NCI-H510A (cell line): Measurements from ENCODE around the gene DPP6.
"Not testable (repeated sequence)": the region's sequence is repeated elsewhere in the genome, so short reads cannot be mapped to it uniquely, and the experiment has no call there.

Experiments used
- DNase-seq: peaks from one replicate; lab custom pipeline; 2025; lab: John Stamatoyannopoulos, UW

The DPP6 gene

DNA sequence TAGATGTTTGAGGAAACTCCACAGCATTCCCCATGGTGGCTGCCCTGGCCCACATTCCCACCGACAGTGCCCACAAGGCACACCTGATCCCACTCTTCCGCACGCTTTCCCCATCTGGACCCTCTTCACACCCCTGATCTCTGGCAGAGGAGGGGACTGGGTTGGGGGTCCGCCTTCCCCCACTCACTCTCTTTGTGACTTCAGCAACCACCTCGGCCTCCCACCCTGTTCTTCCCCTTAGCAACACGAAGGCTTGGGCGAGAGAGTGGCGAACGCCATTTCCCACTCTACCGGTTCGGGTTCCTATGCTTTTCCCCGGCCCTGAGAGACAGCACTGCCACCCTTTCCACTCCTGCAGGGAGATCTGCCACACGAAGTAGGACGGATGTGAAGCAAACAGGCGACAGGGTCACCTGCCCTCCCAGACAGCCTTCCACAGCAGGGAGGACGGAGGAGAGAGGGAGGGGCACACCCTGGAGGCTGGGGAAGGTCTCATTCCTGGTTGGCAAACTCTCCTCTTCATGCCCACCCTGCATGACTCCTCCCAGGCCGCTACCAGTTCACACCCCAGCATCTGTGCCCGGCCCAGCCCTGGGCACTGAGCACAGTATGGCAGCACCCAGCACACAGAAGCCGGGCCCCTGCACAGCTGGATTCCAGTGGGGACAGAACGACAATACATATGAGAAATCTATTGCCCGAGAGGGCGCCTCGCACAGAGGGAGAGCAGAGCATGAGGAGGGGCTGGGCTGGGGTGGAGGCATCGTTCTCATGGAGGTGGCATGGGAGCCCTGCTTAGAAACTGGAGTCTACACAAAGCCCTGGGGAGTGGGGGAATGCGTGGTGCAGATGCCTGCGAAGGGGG, 857.3 kb downstream of the DPP6 start:
- DNase-seq = no peak

DNA sequence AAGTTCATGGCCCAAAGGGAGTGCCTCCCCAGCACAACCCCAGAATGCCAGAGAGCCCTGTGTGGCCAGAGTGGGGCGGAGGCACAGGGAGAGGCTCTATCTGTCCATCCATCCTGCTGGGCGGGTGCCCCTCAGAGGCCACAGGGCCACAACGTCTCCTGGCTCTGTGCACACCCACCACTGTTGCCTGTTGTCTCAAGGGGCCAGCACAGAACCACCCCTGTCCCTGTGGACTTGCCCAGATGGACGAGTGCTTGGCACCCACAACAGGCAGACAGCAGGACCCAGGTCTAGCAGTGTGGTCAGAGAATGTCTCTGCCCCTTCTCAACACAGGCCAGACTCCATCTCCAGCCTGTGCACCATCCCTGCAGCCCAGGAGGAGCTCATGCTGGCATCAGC, 857.9 kb downstream of the DPP6 start:
- no peak for DNase-seq

DNA sequence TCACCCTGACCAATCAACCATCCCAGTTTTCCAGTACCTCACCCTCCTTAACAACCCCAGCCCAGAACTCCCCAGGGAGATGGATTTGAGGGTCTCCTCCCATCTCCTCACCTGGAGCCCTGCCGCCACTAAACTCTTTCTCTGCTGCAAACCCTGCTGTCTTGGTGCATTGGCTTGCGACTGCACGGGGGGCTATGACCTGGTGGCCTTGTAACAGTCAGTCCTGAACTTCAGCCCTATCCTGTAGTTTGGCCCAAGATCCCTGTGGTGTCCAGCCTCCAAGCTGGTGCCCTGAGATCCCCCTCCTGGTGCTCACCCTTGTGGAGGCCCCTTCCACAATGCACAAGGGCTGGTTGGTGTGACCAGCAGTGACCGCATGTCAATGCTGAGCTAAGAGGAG, 858.8 kb downstream of the DPP6 start:
- no peak for DNase-seq

DNA sequence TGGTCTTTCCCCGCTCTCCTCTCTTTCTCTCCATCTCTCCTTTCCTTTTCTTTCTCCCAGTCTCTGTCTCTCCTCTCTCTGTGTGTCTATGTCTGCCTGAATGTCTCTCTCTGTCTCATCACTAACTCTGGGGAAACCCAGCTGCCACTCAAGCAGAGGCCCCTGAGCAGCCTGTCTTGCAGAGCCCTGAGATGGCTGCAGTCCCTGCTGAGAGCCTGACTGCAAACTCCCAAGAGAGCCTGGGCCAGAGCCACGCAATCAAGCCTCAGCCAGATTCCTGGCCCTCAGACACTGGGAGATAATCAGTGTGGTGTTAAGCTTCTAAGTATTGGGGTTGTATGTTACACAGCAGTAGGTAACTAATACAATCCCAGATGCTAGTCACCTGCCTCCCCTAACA, 859.2 kb downstream of the DPP6 start:
- DNase-seq = no peak

DNA sequence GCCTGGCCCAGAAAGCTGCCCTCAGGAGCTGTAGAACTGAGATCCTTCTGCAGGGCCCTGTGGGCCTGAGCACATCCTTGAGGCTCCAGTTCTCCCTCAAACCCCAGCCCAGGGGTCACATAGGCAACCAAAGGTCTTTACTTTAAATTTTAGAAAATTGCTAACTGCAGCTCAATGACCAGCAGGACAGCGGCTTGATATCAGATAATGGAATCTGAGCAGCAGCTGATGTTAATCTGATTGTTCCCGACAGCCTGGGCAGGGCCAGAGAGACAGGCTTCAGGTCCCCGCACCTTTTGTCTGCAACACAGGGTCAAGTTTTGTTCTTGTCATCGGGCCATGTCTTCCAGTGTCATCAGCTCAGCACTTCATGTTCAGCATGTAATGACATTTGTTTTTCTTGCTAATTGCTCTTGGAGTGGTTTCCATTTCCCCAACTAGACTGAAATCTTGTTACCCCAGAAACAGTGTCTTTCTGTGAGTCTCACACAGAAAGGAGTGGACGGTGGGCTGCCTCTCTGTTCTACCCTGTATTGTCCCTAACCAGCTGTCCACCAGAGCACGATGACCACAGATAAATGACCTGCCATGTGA, 859.8 kb downstream of the DPP6 start:
- DNase-seq = no peak

DNA sequence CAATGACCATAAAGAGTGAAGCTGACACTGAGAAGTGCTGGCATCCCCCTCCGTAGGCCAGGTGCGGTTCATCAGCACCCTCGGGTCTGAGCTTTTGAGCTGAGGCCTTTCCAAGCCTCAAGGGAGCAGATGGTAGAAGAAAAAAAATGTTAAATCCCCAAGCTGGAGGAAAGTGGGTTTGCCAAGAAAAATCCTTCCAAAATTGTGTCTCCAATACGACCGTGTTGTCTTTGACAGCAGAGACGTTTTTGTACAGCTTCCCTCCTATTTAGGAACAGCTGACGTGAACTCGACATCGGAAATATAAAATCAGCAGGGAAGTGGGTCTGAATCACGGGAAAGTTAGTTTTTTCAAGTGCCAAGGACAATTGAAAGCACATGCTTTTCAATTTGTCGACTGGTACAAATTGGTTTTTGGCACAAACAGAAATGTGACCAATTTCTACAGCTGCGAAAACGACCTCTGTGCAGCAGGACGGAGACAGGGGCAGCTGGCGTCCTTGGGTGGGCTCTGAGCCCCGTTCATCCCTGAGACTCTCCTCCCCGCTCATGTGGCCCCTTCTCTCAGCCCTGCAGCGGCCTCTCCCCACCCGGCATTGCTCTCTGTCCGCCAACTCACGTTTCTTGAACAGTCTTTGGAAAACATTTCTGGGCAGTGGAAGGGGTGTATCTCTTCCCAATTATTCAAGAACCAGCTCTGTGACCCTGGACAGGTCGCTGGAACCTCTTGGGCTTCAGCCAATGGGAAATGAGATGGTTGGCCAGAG, 860.9 kb downstream of the DPP6 start:
- DNase-seq = no peak

DNA sequence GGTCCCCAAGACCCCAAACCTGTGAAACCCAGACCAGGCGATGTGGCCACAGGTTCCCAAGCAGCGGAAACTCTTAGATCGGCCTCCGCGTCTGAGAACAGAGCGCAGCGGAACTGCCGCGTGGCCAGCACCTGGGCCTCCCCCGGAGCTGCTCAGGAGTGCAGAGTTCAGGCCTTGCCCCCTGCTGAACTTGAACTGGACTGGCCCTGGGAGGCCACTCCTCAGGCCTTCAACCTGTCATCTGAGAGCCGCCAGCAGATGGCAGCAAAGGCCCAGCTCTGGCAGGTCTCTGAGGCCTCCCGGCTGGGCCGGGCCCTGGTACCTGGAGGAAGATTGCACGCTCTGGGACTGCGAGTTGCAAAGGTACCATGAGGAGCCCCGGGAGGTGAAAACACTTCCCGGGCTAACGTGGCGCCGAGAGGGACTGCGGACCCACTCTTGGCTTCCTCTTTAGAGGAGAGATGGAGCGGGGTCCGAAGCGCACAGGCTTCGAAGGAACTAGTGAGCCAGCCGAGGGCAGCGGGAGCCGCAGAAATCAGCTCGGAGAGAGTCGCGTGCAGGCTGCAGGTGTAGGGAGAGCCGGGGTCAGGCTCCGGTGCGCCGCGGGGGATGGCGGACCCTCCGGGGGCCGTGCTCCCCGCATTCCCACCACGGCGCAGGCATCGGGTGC, 861.6 kb downstream of the DPP6 start:
- DNase-seq = peak; percentile 32

DNA sequence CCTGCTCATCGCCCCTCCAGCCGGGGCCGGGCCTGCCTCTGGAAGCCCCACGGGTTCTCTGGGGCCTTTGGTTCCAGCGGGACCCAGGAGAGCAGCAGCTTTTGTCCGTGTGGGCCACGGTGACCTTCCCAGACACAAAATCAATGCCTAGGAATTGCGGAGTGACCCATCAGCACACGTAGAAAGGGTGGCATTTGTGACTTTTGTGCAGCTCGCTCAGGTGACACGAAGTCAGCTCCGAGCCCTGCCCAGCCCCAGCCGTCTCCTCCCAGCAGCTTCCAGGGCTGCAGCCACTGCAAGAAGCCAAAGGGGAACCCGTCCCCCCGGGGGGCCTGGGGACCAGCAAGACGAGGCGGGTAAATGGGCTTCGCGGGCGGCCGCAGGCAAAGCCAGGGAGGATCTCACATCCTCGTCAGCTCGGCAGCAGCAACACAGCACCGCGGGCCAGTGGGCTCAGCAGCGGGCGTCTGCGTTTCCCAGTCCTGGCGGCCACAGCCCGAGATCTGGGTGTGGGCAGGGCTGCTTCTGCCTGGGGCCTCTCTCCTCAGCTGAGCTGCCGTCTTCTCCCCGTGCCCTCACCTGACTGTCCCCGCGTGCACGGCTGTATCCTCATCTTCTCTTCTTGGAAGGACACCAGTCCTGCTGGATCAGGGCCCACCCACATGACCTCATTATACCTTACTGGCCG, 862.3 kb downstream of the DPP6 start:
- no peak for DNase-seq

DNA sequence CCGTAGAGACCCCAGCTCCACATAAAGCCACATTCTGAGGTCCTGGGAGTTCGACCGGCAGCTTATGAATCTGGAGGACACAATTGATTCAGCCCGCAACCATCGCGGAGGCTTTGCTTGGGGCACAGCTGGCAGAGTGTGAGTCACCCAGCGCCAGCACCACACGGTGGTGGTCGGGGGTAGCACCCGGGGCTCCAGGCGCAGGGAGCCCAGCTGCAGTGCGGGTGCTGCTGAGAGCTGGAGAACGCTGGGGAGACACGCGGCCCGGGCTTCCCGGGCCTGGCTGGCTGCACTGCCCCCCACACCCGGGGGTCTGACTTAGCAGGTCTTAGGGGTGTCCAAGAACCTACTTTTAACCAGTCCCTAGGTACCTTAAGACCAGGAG, 862.8 kb downstream of the DPP6 start:
- no peak for DNase-seq

DNA sequence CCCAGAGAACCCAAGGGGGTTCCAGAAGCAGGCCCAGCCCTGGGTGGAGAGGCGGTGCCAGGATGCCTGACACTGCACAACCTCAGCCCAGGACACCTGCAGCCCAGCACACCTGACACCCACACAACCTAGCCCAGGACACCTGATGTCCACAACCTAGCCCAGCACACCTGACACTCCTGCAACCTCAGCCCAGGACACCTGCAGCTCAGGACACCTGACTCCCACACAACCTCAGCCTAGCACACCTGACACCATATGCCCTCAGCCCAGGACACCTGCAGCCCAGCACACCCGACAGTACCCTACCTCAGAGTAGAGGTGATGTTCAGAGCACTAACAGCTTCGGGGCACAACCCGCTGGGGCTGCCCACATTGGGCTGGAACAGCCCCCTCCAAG, 863.4 kb downstream of the DPP6 start:
- DNase-seq = no peak

DNA sequence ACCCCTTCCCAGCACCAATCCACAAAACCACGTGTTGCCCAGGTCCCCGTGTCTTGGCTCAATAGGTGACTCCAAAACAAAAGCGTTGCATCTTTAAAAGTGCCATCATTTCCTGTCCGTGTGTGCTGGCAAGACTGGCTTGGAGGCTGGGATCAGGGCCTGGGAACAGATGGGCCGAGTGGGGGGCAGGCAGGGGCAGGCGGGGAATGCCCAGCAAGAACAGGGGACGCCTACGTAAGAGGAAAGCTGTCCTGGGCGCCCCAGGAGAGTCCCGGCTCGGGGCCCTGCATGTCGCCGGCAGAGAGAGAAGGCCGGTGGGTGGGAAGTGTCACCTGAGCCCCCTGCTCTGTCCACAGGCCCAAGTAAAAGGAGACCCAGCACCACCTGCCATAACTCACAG, 864.2 kb downstream of the DPP6 start:
- no peak for DNase-seq

DNA sequence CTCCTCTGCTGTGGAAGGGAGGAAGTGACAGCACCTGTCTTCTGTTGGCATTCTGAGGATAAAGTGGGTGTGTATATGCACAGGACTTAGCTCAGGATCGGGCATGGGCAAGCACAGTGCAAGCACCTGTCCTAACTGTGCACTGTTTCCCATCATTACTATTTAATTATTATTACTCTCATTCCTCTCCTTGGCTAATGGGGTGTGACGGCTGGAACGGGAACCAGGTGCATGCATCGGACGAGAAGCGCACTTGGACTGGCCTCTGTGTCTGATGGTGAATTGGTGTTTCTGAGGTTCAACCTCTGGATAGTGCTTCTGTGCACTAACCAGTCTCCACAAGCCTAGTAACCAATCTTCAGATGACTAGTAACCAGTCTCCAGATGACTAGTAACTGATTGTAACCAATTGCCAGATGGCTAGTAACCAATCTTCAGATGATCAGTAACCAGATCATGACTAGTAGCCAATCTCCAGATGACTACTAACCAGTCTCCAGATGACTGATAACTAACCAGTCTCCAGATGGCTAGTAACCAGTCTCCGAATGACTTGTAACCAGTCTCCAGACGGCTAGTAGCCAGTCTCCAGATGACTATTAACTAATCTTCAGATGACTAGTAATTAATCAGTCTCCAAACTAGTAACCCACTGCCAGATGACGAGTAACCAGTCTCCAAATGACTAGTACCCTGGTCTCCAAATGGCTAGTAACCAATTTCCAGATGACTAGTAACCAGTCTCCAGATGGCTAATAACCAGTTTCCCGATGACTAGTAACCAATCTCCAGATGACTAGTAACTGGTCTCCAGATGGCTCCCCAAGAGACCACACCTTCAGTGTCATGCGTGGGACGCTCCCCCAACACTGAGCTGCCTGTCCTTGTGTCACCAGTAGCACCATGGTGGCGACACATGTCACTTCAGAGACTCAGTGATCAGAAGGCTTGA, 864.9 kb downstream of the DPP6 start:
- no peak for DNase-seq

DNA sequence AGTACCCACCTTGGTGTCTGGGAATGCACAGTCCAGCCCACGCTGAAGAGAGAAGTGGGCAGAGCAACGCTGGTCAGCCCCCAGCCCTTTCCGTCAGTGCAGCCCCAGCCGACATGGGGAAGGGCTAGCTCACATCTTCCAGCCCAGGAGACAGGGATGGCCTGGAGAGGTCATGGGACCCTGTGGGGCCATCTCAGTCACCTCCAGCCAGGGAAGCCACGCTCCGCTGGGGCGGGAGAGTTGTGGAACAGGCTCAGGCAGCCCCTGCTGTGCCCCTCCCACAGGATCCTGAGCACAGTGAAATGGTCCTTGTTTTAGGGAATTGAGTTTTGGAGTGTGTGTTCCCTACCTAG, 865.6 kb downstream of the DPP6 start:
- DNase-seq = no peak

DNA sequence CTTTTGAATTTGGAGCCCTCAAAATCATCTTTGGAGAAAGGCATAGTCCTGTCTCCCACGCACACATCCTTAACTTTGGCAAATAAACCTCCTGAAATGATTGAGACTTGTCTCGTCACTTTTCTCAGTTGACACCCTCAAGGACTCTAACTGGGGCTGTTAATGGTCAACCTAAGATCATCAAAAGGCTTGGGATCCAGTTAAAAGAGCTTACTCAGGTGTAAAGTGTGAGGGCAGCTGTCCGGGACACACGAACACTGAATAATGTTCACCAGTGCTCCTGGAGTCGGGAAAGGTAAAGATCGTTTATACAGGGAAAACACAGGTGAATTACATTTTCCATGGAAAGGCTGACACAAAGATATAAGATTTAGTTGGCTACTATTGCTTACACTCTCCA, 866.1 kb downstream of the DPP6 start:
- no peak for DNase-seq

DNA sequence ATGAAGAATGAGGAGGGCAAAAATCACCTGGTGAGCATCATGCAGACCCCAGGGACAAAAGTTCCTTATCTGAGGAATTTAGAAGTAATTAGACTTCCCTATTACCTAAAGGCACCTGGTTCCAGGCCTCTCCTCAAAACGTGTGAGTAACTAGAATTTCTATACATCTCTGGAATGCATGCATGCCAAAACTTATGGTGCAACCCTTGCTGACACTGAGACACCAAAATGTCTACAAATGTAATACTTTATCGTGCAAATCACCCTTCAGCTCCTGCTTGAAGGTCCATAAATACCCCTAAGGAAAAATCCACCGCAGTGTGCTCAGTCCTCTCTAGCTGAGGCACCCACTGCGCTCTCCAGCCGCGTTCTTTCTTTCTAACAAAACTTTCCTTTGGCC, 866.5 kb downstream of the DPP6 start:
- no peak for DNase-seq

DNA sequence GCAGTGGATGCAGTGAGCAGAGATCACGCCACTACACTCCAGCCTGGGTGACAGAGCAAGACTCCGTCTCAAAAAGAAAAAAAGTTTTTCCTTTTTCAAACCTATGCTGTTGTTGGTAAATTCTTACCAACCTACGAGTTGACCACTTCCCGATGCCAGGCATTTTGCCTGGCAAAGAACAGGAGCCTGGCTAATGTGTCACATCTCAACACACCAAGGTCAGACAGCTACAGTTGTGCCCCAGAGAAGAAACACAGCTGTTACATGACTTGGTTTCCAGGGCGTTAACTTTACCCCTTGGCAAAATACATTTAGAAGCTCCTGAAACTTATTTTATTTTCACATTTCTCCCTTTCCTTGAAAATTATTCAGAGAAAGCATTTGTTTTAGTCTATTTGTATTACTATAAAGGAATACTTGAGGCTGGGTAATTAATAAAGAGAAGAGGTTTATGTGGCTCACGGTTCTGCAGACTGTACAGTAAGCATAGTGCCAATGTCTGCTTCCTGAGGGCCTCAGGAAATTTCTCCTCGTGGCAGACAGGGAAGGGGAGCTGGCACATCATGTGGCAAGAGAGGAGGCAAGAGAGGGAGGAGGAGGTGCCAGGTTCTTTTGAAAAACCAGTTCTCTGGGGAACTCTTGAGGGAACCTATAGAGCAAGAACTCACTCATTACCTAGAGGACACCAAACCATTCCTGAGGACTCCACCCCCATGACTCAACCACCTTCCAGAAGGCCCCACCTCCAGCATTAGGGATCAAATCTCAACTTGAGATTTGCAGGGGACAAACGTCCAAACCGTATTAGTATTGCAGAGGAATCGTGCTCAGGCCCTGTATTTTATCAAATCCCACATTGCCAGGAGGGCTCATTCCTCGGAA, 867.4 kb downstream of the DPP6 start:
- DNase-seq = no peak

DNA sequence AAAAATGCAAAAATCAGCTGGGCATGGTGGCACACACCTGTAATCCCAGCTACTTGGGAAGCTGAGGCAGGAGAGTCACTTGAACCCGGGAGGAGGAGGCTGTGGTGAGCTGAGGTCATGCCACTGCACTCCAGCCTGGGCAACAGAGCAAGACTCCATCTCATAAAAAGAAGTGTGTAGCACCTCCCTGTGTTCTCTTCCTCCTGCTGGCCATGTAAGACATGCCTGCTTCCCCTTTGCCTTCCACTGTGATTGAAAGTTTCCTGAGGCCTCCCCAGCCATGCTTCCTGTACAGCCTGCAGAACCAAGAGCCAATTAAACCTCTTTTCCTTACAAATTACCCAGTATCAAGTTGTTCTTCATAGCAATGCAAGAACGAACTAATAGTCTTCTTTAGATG, 870.3 kb downstream of the DPP6 start:
- not testable (repeated sequence) for DNase-seq

DNA sequence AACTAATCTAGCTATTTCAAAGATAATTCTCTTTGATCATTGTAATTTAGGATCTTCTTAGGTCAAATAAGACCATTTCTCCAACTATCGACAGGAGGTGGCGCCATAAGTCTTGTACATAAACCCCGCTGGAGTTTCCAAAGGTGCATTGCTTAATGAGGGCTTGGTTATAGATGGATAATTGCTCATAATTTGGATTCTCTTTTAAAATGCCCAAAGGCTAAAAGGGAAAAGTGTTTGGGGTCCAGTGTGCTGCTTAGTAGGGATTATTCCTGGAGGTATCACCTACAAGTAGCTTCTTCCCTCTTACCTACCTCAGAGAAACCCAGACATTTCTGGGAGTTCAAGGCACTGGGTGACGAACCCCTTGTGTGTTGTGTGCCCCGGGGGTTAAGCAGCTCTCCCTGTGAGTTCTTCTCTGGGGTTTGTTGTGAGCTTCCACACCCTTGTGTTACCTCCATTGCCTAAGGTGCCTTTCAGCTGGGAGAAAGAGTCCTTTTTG, 875.5 kb downstream of the DPP6 start:
- peak; percentile 59 for DNase-seq

DNA sequence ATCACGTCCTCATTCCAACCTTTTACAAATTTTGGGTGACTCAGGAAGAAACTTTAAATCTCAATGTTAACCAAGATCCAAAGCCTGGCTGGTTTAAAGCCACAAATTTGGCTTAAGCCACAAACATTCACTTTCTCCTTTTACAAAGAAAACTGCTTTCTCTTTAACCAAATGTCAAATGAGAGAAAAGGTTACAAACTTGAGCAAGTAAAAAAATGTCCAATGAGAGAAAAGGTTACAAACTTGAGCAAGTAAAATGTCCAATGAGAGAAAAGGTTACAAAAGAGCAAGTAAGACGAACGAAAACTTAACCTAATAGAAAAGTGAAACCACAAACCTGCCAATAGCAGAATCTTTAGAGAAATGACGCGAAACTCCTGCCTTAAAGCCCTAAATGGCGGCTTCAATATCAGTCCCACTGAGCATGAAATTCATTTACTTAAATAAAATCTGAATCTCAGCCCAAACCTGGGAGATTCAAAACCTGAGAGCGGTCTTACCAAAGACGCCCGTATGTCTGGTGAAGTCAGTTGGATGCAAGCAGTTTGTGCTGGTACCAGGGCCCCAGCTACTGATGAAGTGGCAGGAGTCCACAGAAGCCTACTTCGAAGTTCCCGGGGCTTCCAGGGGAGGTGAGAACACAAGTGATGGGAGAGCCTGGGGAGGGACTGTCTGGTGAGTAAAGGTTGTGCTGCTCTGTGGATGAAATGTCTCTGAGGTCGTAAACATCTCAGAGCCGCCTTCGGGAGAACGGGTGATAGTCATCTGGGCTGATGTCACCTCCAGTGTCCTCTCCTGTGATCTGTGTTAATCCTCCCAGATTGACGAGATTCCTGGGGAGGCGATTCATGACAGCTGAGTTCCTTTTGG, 876.2 kb downstream of the DPP6 start:
- no peak for DNase-seq
